Measurements from ENCODE around the gene SLC25A27. TPM values are rescaled to one million over a fixed set of nuclear protein-coding genes. Genes with fewer than 3 reads are reported as not detected.
"Not testable (repeated sequence)": the region's sequence is repeated elsewhere in the genome, so short reads cannot be mapped to it uniquely, and the experiment has no call there.

Gene SLC25A27
- total and polyA plus RNA-seq, 2 experiments from 2014 or later, result 20.0 to 36.1 TPM

DNA sequence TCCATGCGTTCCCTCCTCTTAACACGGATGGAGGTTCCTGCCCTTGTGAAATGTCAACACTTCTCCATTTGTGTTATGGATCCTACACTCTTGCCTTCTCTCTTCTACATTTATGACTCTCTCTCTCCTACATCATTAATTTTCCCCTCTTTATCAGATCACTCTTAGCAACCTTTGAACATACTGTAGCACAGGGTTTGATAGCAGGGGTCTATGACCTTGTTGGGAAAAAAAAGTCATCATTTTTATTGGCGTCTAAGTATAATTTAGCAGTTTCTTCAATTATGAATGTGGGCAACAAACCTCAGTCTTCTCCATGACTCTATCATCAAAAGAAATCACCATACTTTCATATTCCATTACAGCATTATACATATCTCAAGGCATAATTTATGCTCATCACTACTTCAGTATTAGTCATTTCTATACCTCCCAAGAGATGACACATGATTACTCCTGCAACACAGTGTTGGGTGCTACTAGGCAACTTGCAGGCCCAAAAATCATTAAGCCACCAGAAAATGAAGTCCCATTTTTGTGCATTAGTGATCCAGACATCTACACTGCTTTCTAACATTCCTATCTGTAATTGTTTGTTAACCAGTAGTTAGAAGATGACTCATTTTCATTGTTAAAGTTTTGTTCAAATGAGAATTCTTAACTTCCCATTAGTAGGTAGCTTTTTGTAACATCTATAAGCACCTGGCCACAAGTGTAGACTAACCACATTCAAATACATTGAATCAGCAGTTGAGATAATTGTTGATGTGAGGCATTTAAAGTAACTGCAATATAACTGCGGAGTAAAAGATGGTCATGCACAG is 9.6 kb upstream of the SLC25A27 start:
- TF ChIP-seq, protein P1, sequence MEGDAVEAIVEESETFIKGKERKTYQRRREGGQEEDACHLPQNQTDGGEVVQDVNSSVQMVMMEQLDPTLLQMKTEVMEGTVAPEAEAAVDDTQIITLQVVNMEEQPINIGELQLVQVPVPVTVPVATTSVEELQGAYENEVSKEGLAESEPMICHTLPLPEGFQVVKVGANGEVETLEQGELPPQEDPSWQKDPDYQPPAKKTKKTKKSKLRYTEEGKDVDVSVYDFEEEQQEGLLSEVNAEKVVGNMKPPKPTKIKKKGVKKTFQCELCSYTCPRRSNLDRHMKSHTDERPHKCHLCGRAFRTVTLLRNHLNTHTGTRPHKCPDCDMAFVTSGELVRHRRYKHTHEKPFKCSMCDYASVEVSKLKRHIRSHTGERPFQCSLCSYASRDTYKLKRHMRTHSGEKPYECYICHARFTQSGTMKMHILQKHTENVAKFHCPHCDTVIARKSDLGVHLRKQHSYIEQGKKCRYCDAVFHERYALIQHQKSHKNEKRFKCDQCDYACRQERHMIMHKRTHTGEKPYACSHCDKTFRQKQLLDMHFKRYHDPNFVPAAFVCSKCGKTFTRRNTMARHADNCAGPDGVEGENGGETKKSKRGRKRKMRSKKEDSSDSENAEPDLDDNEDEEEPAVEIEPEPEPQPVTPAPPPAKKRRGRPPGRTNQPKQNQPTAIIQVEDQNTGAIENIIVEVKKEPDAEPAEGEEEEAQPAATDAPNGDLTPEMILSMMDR (IDR thresholded peaks at IDR 0.05; ENCODE audit: low read depth, low read length), result no peak
- no peak overlapping the region for H3K27ac ChIP-seq
- H3K4me1 ChIP-seq (ENCODE audit: low read depth), result no peaks in the 10 kb centered on the region
- H3K36me3 ChIP-seq, result no peaks in the 10 kb centered on the region
- no peaks in the 10 kb centered on the region for H3K9me3 ChIP-seq (ENCODE audit: low read depth)
- no peak overlapping the region for H3K4me3 ChIP-seq
- no peak for DNase-seq (ENCODE audit: low read depth in 1 of 2, low spot score in 1 of 2)
- H3K27me3 ChIP-seq, result no peaks in the 10 kb centered on the region

DNA sequence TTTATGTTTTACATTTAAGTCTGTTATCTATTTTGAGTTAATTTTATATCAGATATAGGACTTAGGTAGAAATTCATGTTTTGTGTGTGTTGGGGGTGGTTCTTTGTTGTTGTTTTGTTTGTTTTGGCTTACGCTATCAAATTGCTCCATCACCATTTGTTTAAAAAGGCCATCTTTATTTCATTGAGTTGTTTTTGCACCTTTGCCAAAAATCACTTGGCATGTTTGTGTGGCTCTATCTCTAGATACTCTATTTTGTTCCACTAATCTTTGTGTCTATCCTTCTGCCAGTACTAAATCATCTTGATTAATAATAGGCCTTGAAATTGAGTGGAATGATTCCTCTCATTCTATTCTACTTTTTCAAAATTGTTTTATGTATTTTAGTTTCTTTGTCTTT is 7.5 kb upstream of the SLC25A27 start:
- no peaks in the 10 kb centered on the region for H3K36me3 ChIP-seq
- H3K27ac ChIP-seq, result no peak overlapping the region
- H3K9me3 ChIP-seq (ENCODE audit: low read depth), result no peaks in the 10 kb centered on the region
- H3K4me3 ChIP-seq, result no peak overlapping the region
- TF ChIP-seq, protein P1 (IDR thresholded peaks at IDR 0.05; ENCODE audit: low read depth, low read length), result no peak
- H3K4me1 ChIP-seq (ENCODE audit: low read depth), result no peaks in the 10 kb centered on the region
- no peak for DNase-seq (ENCODE audit: low read depth in 1 of 2, low spot score in 1 of 2)
- no peaks in the 10 kb centered on the region for H3K27me3 ChIP-seq

DNA sequence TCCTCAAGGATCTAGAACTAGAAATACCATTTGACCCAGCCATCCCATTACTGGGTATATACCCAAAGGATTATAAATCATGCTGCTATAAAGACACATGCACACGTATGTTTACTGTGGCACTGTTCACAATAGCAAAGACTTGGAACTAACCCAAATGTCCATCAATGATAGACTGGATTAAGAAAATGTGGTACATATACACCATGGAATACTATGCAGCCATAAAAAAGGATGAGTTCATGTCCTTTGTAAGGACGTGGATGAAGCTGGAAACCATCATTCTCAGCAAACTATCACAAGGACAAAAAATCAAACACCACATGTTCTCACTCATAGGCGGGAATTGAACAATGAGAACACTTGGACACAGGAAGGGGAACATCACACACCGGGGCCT is 4.7 kb upstream of the SLC25A27 start:
- H3K4me3 ChIP-seq; H3K36me3 ChIP-seq; H3K9me3 ChIP-seq (ENCODE audit: low read depth); H3K4me1 ChIP-seq (ENCODE audit: low read depth); H3K27me3 ChIP-seq; H3K27ac ChIP-seq; DNase-seq (ENCODE audit: low read depth in 1 of 2, low spot score in 1 of 2): not testable (repeated sequence)

DNA sequence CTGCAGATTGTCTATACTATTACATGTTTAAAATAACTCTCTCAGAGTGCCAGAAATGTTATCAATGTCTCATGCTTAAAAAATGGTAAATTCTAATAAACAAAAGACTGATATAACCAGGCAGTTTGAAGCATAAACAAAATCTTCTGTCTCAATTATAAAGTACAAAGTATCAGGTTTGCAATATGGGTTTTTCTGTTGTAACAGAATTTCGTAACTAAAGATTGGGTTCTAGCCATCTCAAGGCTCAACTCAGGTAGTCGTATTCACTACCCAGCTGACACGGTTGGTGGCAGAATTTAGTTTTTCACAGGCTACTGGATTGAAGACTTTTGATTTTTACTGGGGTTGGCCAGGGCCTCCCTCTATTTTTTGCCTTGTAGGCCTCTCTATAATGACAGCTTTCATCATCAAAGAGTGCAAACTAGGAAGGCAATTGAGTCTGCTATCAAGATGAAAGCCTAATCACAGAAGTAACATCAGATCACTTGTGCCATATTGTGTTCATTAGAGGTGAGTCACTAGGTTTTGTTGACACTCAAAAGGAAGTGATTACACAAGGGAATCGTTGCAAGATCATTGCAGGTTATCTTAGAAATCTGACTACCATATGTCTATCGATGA is 3.8 kb upstream of the SLC25A27 start:
- Histone ChIP-seq H3K4me1 (ENCODE audit: low read depth) (peaks cover 10% of the 10 kb centered on the region), H3K4me3 (no peak overlapping the region), H3K9me3 (ENCODE audit: low read depth) (no peaks in the 10 kb centered on the region), H3K27ac (no peak overlapping the region), H3K27me3 (no peaks in the 10 kb centered on the region), H3K36me3 (no peaks in the 10 kb centered on the region)
- TF ChIP-seq, protein P1 (IDR thresholded peaks at IDR 0.05; ENCODE audit: low read depth, low read length), result no peak
- DNase-seq (ENCODE audit: low read depth in 1 of 2, low spot score in 1 of 2), result no peak

DNA sequence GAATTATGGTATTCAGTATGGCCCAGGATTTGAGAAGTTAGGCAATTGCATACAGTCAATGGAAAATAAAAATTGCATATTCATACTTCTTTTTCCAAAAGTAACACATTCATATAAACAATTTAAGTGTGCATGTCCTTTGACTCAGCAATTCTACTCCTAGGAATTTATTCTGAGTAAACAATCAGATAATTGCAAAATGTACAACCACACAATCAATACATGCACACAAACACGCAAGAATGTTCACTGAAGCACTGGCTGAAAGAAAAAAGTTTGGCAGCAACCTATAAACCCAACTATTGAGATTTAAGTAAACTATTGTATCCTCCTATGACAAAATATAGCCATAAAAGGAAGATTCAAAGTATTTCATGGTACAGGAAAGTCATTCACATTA is 1.8 kb upstream of the SLC25A27 start:
- no peak for DNase-seq (ENCODE audit: low read depth in 1 of 2, low spot score in 1 of 2)
- H3K4me3 ChIP-seq, result peak overlapping the region; percentile 62
- H3K9me3 ChIP-seq (ENCODE audit: low read depth), result no peaks in the 10 kb centered on the region
- H3K4me1 ChIP-seq (ENCODE audit: low read depth), result peaks cover 10% of the 10 kb centered on the region
- TF ChIP-seq, protein P1 (IDR thresholded peaks at IDR 0.05; ENCODE audit: low read depth, low read length), result no peak
- H3K36me3 ChIP-seq, result no peaks in the 10 kb centered on the region
- H3K27me3 ChIP-seq, result peaks cover 8% of the 10 kb centered on the region
- H3K27ac ChIP-seq, result no peak overlapping the region

DNA sequence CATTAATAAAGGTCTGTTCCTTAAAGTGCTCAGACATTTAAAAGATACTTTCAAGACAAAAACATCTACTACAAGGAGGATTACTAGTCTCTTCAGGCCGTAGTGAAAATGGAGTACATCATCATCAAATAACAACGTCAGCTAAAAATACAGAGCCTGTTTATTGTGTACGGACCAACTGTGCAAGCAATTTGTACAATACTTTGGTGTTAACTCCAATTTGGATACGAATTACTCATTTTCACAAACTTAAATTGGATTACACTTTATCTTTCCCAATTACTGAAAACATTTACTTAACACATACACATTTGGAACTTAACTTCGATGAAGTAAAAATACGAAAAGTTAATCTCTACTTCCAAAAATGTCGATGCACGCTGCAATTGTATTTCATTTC is 959 bp upstream of the SLC25A27 start:
- Histone ChIP-seq H3K36me3 (no peaks in the 10 kb centered on the region), H3K4me1 (ENCODE audit: low read depth) (peaks cover 10% of the 10 kb centered on the region), H3K4me3 (peak overlapping the region; percentile 62), H3K27ac (no peak overlapping the region), H3K9me3 (ENCODE audit: low read depth) (no peaks in the 10 kb centered on the region), H3K27me3 (peaks cover 8% of the 10 kb centered on the region)
- no peak for DNase-seq (ENCODE audit: low read depth in 1 of 2, low spot score in 1 of 2)
- TF ChIP-seq, protein P1 (IDR thresholded peaks at IDR 0.05; ENCODE audit: low read depth, low read length), result no peak

Measured in cardiac muscle cell (in vitro differentiated cells and primary cell).